ENCODE measurements around the gene PRRX2. TPM values are rescaled to one million over a fixed set of nuclear protein-coding genes. Genes with fewer than 3 reads are reported as not detected.

The PRRX2 gene
- polyA plus RNA-seq, 4 donors = 1.2 to 1.8 TPM; not detected in 2

DNA sequence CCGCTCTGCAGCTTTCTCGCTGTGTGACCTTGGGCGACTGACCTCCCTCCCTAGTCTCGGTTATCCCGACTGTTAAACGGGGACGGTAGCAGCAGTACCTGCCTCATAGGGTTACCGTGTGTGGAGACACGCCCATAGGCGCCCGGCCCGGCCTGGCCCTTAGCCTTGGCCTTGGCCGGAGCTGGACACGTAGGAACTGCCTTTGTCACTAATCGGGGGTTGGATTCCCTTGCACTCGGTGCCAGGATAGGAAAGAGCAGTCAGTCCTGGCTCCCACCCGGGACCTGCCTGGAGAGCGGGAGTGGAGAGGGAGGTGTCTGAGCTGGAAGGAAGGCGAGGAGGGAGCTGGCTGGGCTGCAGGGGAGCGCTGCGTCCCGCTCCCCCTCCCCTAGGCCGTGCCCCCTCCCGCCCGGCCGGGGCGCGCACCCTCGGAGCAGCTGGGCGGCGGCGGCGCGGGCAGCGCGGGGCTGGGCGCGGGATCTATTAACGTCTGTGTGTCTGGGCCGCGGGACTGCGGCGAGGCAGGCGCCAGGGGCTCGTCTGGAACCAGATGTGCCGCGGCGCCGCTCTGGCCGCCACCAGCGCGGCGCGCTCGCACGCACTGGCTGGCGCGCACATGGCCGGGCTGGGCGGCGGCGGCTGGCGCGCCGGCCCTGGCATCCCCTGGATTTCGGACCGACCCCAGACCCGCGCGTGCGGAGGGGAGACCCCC is 31.7 kb downstream of the PRRX2 start:
- H3K27me3 ChIP-seq (ENCODE audit: control insufficient read depth in 3 of 3, insufficient read depth in 3 of 3, low read length in 3 of 3) = peaks cover 0 to 45% (median 4%) of the 10 kb centered on the region in 3 donors
- DNase-seq (peak in 1 of 2 donors; percentile 53), FAIRE-seq (no peak)
- 4 to 10% (median 4%) methylated on average over 24 to 71 of the region's 71 CpGs for WGBS, 3 donors
- no peaks in the 10 kb centered on the region for H3K36me3 ChIP-seq (ENCODE audit: control insufficient read depth in 3 of 3, insufficient read depth in 2 of 3, low read depth in 1 of 3, low read length in 3 of 3)
- peak overlapping the region in 1 of 3 donors; percentile 63 for H3K27ac ChIP-seq (ENCODE audit: low read depth in 1 of 3, low read length in 2 of 3)
- H3K4me3 ChIP-seq (ENCODE audit: low read depth in 1 of 3, low read length in 3 of 3) = peak overlapping the region in 1 of 3 donors; percentile 18
- peaks cover 0 to 2% of the 10 kb centered on the region in 2 donors for H3K9me3 ChIP-seq (ENCODE audit: control insufficient read depth in 2 of 2, insufficient read depth in 1 of 2, low read depth in 1 of 2, low read length in 1 of 2)
- peaks cover 0 to 17% (median 3%) of the 10 kb centered on the region in 3 donors for H3K4me1 ChIP-seq (ENCODE audit: control insufficient read depth in 3 of 3, insufficient read depth in 2 of 3, low read depth in 1 of 3, low read length in 2 of 3)

DNA sequence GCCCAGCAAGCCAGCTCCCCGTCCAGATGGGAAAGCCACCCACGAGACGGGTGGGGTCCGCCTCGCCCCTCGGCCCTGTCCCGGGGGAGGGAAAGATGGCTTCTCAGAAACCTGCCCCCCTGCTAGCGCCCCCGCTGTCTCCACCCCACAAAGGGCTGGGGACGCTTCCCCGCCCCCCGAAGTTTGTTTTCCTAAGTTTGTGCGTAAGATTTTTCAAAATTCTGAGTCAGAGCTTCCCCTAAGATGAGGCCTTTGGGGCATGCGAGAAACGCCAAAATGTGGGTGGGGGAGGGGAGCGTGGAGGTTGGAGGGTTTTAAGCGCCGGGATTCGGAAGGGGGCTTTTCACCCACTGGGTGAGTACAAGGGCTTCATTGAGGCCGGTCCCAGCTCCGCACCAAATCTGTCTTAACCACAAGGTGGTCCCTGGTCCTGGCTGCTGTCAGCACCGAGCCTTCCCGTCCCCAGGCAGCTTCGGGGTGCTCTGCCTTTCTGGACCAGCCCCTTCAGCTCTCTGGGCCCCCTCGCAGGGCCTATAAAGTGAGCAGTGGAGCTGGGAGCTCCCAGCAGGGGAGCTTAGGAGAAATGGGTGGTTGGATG is 32.3 kb downstream of the PRRX2 start:
- peak overlapping the region in 1 of 3 donors; percentile 18 for H3K4me3 ChIP-seq (ENCODE audit: low read depth in 1 of 3, low read length in 3 of 3)
- FAIRE-seq = no peak
- WGBS, 3 donors = 5 to 10% (median 8%) methylated on average over 19 to 25 of the region's 25 CpGs
- H3K27me3 ChIP-seq (ENCODE audit: control insufficient read depth in 3 of 3, insufficient read depth in 3 of 3, low read length in 3 of 3) = peaks cover 0 to 45% (median 4%) of the 10 kb centered on the region in 3 donors
- H3K4me1 ChIP-seq (ENCODE audit: control insufficient read depth in 3 of 3, insufficient read depth in 2 of 3, low read depth in 1 of 3, low read length in 2 of 3) = peaks cover 0 to 23% (median 3%) of the 10 kb centered on the region in 3 donors
- no peak for DNase-seq
- H3K27ac ChIP-seq (ENCODE audit: low read depth in 1 of 3, low read length in 2 of 3) = peak overlapping the region in 2 of 3 donors; percentile 18 to 81
- H3K9me3 ChIP-seq (ENCODE audit: control insufficient read depth in 2 of 2, insufficient read depth in 1 of 2, low read depth in 1 of 2, low read length in 1 of 2) = peaks cover 0 to 2% of the 10 kb centered on the region in 2 donors
- no peaks in the 10 kb centered on the region for H3K36me3 ChIP-seq (ENCODE audit: control insufficient read depth in 3 of 3, insufficient read depth in 2 of 3, low read depth in 1 of 3, low read length in 3 of 3)

- H3K4me3 ChIP-seq (ENCODE audit: low read depth in 1 of 3, low read length in 3 of 3) = no peak overlapping the region
- DNase-seq (no peak), FAIRE-seq (no peak)
- peaks cover 0 to 45% (median 4%) of the 10 kb centered on the region in 3 donors for H3K27me3 ChIP-seq (ENCODE audit: control insufficient read depth in 3 of 3, insufficient read depth in 3 of 3, low read length in 3 of 3)
- 45 to 54% (median 52%) methylated on average over 14 to 17 of the region's 17 CpGs for WGBS, 3 donors
- H3K36me3 ChIP-seq (ENCODE audit: control insufficient read depth in 3 of 3, insufficient read depth in 2 of 3, low read depth in 1 of 3, low read length in 3 of 3) = no peaks in the 10 kb centered on the region
- peak overlapping the region in 1 of 3 donors; percentile 36 for H3K27ac ChIP-seq (ENCODE audit: low read depth in 1 of 3, low read length in 2 of 3)
- peaks cover 0 to 2% of the 10 kb centered on the region in 2 donors for H3K9me3 ChIP-seq (ENCODE audit: control insufficient read depth in 2 of 2, insufficient read depth in 1 of 2, low read depth in 1 of 2, low read length in 1 of 2)
- peaks cover 0 to 28% (median 3%) of the 10 kb centered on the region in 3 donors for H3K4me1 ChIP-seq (ENCODE audit: control insufficient read depth in 3 of 3, insufficient read depth in 2 of 3, low read depth in 1 of 3, low read length in 2 of 3)
Measured at GRCh38 chr9:129698254-129698757, 32.9 kb downstream of the PRRX2 start.

DNA sequence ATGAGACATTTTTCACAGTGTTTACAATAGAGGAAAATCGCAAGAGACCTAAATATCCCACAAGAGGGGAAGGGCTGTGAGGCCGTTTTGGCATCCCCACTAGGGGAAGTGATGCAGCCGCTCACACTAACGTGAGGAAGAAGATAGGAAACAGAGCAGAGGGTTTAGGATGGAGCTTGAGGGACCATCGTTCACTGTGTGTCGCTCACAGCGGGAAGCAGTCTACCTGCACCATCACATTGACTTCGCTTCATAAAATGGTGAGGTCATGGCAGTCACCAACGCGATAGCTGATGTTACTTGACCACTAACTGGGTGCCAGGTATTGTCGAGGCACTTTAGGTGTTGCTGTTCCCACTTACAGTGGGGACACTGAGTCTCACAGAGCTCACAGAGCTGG is 35.6 kb downstream of the PRRX2 start:
- no peak for FAIRE-seq
- Histone ChIP-seq H3K4me3 (ENCODE audit: low read depth in 1 of 3, low read length in 3 of 3) (no peak overlapping the region), H3K36me3 (ENCODE audit: control insufficient read depth in 3 of 3, insufficient read depth in 2 of 3, low read depth in 1 of 3, low read length in 3 of 3) (no peaks in the 10 kb centered on the region), H3K4me1 (ENCODE audit: control insufficient read depth in 3 of 3, insufficient read depth in 2 of 3, low read depth in 1 of 3, low read length in 2 of 3) (peaks cover 0 to 23% (median 3%) of the 10 kb centered on the region in 3 donors), H3K27ac (ENCODE audit: low read depth in 1 of 3, low read length in 2 of 3) (no peak overlapping the region), H3K27me3 (ENCODE audit: control insufficient read depth in 3 of 3, insufficient read depth in 3 of 3, low read length in 3 of 3) (peaks cover 0 to 37% (median 0%) of the 10 kb centered on the region in 3 donors), H3K9me3 (ENCODE audit: control insufficient read depth in 2 of 2, insufficient read depth in 1 of 2, low read depth in 1 of 2, low read length in 1 of 2) (peaks cover 0 to 2% of the 10 kb centered on the region in 2 donors)
- no peak for DNase-seq
- 72 to 83% (median 73%) methylated on average over 11 of the region's 11 CpGs for WGBS, 3 donors

DNA sequence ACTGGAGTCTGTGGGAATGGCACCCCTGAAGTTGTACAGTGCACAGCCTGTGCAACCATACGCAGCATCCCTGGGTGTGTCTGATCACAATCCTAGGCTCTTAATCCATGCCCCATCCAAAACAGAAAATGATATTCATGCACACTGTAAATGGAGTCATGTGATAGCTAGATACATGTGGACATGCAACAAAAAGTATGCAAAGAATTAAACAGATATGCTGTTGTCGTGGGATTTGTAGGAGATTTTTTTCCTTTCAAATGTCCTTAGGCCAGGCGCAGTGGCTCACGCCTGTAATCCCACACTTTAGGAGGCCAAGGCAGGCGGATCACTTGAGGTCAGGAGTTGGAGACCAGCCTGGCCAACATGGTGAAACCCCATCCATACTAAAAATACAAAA is 36.1 kb downstream of the PRRX2 start:
- DNase-seq (no peak), FAIRE-seq (no peak)
- Histone ChIP-seq H3K9me3 (ENCODE audit: control insufficient read depth in 2 of 2, insufficient read depth in 1 of 2, low read depth in 1 of 2, low read length in 1 of 2) (peaks cover 0 to 2% of the 10 kb centered on the region in 2 donors), H3K36me3 (ENCODE audit: control insufficient read depth in 3 of 3, insufficient read depth in 2 of 3, low read depth in 1 of 3, low read length in 3 of 3) (no peaks in the 10 kb centered on the region), H3K4me3 (ENCODE audit: low read depth in 1 of 3, low read length in 3 of 3) (no peak overlapping the region), H3K27ac (ENCODE audit: low read depth in 1 of 3, low read length in 2 of 3) (no peak overlapping the region), H3K4me1 (ENCODE audit: control insufficient read depth in 3 of 3, insufficient read depth in 2 of 3, low read depth in 1 of 3, low read length in 2 of 3) (peaks cover 0 to 22% (median 3%) of the 10 kb centered on the region in 3 donors), H3K27me3 (ENCODE audit: control insufficient read depth in 3 of 3, insufficient read depth in 3 of 3, low read length in 3 of 3) (peaks cover 0 to 32% (median 0%) of the 10 kb centered on the region in 3 donors)
- WGBS, 3 donors = 85 to 89% (median 87%) methylated on average over 5 of the region's 5 CpGs

GRCh38 chr9:129702589-129703520 is 37.4 kb downstream of the PRRX2 start:
- Histone ChIP-seq H3K4me1 (ENCODE audit: control insufficient read depth in 3 of 3, insufficient read depth in 2 of 3, low read depth in 1 of 3, low read length in 2 of 3) (peaks cover 0 to 13% (median 0%) of the 10 kb centered on the region in 3 donors), H3K27ac (ENCODE audit: low read depth in 1 of 3, low read length in 2 of 3) (no peak overlapping the region), H3K36me3 (ENCODE audit: control insufficient read depth in 3 of 3, insufficient read depth in 2 of 3, low read depth in 1 of 3, low read length in 3 of 3) (no peaks in the 10 kb centered on the region), H3K4me3 (ENCODE audit: low read depth in 1 of 3, low read length in 3 of 3) (no peak overlapping the region), H3K9me3 (ENCODE audit: control insufficient read depth in 2 of 2, insufficient read depth in 1 of 2, low read depth in 1 of 2, low read length in 1 of 2) (peaks cover 0 to under 1% of the 10 kb centered on the region in 2 donors), H3K27me3 (ENCODE audit: control insufficient read depth in 3 of 3, insufficient read depth in 3 of 3, low read length in 3 of 3) (peaks cover 0 to 21% (median 0%) of the 10 kb centered on the region in 3 donors)
- peak; percentile 61 to 76 for DNase-seq
- FAIRE-seq = no peak
- WGBS, 3 donors = 35 to 46% (median 42%) methylated on average over 19 of the region's 19 CpGs

DNA sequence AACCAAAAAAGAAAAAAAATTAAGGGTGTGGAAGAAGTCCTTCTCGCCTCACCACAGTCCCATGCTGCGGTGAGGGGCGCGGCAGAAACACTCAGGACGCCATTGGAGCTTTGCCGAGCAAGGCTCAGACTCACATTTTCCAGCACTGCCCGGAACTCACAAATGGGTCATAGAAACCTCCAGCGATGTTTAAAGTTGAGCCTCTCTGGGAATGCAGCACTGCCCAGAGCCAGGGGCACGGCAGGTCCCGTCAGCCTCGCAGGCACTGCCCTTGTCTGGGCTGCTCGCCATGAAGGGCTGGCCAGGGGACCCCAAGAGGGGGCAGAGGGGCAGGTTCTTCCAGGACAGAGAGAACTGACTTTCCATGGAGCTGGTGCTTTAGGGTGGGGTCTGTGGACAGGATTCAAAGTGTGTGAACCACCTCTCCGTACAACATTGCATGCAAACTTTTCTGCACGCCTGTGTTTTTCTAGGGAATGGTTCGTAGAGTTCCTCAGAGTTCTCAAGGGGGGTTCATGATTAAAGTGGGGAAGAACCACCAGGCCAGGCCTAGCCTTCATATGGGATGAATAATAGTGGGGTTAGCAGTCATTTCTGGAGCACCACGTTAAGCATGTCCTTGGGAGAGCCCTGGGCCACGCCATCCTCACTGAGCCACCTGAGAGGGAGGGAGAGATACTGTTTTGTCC is 38.4 kb downstream of the PRRX2 start:
- FAIRE-seq = no peak
- no peaks in the 10 kb centered on the region for H3K9me3 ChIP-seq (ENCODE audit: control insufficient read depth in 2 of 2, insufficient read depth in 1 of 2, low read depth in 1 of 2, low read length in 1 of 2)
- H3K36me3 ChIP-seq (ENCODE audit: control insufficient read depth in 3 of 3, insufficient read depth in 2 of 3, low read depth in 1 of 3, low read length in 3 of 3) = no peaks in the 10 kb centered on the region
- H3K27ac ChIP-seq (ENCODE audit: low read depth in 1 of 3, low read length in 2 of 3) = no peak overlapping the region
- peaks cover 0 to 12% (median 0%) of the 10 kb centered on the region in 3 donors for H3K27me3 ChIP-seq (ENCODE audit: control insufficient read depth in 3 of 3, insufficient read depth in 3 of 3, low read length in 3 of 3)
- H3K4me1 ChIP-seq (ENCODE audit: control insufficient read depth in 3 of 3, insufficient read depth in 2 of 3, low read depth in 1 of 3, low read length in 2 of 3) = peaks cover 0 to 13% (median 0%) of the 10 kb centered on the region in 3 donors
- WGBS, 3 donors = 52 to 72% (median 65%) methylated on average over 17 of the region's 17 CpGs
- no peak for DNase-seq
- no peak overlapping the region for H3K4me3 ChIP-seq (ENCODE audit: low read depth in 1 of 3, low read length in 3 of 3)
